ENCODE measurements around the gene CASP9.
A peak's percentile ranks its signal among the peaks of the same experiment; 100 is the strongest.
"Not testable (repeated sequence)": the region's sequence is repeated elsewhere in the genome, so short reads cannot be mapped to it uniquely, and the experiment has no call there.

Gene CASP9

DNA sequence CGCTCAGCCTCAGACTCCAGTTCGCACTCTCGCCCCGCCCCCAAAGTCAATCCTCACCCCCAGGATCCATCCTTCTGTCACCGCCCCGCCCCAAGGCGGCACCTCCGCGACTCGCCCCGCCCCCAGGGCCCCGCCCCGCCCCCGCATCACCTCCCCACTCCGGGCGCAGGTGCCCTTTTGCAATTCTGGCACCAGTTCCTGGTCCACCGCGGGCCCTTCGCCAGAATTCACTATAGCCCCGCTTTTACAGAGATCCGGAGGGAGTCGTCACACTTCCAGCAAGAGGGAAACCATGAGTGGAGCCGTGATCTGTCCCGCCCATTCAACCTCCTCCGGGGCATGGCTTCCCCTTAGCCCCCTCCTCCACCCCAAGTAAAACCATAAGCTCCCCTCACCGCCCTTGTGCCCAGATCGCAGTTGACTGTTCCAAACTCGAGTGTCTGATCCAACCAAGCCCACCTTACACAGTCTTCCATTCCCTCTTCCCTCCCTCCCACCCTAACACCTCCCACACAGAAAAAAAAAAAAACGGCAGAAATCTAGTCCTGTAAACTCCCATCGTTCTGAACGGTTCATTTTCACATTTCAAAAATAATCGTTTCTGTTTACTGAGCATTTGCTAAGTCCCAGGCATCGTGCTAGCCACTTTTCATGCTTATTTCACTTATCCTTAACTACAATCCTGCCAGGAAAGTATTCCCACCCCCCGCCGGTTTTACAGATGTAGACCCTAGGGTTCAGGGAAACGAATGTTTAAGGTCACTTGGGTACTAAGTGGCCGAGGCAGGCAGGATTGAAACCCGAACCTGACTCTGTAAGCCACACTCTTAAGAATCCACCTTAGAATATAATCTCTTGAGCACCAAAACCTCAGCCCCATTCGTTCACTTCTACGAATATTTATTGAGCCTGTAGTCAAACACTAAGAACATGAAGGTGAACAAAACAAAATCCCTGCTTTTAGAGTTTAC, 1.3 kb upstream of the CASP9 start:
- DNase-seq (ENCODE audit: low spot score): no peak

DNA sequence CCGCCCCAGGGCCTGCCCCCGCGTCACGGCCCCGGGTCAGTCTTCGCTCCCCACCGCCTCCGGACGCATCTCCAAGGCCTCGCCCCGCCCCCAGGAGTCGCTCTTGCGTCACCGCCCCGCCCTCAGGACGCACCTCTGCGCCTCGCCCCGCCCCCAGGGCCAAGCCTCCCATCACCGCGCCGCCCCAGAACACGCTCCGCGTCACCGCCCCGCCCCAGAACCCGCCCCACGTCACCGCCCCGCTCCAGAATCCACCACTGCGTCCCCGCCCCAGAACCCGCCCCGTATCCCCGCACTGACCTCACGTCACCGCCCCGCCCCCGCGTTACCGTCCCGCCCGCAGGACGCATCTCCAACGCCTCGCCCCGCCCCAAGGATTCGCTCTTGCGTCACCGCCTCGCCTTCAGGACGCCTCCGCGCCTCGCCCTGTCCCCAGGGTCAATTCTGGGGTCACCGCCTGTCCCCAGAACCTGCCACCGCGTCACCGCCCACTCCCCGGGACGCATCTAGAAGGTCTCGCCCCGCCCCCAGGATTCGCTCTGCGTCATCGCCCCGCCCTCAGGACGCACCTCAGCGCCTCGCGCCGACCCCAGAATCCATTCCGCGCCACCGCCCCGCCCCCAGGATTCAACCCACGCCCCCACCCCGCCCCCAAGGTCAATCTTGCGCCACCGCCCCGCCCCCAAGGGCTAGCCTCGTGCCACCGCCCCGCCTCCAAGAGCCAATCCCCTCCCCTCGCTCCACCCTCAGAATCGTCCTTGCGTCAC, 451 bp upstream of the CASP9 start:
- peak; percentile 100 for DNase-seq (ENCODE audit: low spot score)

DNA sequence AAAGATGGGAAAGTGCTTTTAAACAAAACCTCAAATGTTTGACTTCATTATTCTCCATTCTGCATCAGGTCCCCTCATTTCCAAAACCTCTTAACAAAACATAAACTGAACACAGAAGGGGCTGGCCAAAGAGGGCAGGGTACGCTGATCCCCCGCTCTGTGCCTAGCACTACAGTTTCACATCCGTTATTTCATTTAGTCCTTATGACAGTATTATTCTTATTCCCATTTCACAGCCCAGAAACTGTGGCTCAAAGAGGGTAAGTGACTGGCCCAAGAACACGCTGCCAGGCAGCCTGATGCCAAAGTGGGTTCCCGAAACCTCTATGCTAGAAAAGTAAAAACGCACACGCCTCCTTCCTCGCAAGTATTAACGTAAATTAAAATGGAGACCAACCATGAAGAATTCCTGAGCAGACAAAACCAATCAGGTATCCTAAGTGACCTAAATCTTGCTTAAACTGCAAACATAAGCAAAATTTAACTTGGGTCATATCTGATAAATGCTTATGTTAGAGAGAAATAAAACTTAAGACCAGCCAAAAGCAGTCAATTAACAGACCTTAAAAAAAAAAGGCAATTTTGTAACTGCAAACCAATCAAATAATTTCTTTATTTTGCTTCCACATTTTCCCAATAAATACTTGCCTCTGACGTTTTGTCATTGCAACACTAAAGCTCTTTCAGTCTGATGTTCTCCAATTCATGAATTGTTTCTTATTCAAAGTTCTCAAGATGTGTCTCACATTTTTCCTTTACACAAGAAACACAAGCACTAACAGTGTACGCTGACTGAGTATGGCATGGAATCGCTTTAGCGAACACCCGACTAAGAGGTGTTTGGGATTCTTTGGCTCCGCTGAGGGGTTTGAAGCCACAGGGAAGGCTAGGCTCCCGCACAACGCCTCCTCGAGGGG, 653 bp downstream of the CASP9 start:
- DNase-seq (ENCODE audit: low spot score): no peak

DNA sequence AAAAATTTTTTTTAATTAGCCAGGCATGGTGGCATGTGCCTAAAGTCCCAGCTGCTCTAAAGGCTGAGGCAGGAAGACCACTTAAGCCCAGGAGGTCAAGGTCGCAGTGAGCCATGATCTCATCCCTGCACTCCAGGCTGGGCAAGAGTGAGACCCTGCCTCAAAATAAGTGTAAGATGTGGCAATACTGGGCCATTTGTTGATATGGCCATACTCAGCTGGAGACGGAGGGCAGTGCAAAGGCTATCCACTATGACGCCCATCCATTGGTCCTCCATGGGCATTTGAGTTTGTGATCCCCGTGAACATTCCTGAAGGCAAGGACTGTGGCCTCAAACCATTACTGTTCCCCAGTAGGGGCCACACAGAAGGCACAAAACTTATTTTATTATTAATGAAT, 1.5 kb downstream of the CASP9 start:
- no peak for DNase-seq (ENCODE audit: low spot score)

DNA sequence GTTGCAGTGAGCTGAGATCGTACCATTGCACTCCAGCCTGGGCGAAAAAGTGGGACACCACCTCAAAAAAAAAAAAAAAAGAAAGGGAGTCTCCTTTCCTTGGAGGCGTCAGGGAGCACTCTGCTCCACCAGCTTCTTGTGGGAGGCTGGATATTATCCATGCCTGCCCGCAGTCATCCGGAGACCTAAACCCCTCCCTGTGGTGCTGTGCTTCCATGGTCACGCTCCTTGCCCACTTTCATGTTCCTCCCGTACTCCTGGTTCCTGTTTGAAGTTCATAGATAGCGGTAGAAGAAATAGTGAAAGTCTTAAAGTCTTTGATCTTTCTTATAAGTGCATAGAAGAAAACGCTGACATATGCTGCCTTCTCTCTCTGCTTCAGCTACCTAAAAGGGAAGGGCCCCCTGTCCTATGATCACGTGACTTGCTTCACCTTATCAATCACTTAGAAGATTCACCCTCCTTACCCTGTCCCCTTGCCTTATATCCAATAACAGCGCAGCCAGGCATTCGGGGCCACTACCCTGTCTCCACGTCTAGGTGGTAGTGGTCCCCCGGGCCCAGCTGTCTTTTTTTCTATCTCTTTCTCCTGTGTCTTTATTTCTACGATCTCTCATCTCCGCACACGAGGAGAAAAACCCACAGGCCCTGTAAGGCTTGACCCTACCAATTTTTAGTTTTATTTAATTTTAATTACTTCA, 2.7 kb downstream of the CASP9 start:
- DNase-seq (ENCODE audit: low spot score): not testable (repeated sequence)

DNA sequence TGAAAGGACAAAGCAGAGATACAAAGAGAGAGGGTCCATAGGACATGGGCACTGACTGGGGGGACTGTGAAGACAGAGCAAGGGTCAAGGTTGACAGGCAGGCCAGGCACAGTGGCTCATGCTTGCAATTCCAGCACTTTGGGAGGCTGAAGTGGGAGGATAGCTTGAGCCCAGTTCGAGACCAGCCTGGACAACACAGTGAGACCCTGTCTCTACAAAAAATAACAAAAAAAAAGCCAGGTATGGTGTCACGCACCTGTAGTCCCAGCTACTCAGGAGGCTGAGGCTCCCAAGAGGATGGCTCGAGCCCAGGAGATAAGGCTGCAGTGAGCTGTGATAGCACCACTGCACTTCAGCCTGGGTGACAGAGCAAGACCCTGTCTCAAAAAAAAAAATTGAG, 4.4 kb downstream of the CASP9 start:
- DNase-seq (ENCODE audit: low spot score): no peak

DNA sequence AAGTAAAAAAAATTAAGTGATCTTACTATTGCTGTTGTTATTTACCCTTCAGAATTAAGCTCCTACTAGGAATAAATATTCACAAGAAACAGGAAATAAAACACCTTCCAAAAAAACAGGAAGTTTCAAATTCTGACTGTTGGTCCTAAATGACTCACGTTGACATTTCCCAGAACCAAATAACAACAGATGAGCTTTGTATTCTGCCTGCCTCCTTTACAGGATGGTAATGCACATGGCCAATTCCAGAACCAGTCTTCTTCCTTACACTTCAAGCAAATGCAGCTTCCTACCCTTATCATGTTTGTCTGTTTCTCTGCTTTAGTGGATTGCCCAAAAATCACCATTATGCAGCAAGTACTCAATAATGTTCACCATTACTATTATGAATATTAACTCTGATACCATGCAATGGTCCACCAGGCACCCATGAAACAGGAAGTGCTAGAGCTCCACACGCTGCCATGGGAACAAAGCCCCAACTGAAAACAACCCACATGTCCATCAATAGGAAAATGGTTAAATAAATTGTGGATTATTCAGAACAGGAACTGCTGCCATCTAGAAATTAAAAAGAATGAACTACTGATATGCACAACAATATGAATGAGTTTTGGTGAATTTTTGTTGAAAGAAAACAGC, 8.9 kb downstream of the CASP9 start:
- DNase-seq (ENCODE audit: low spot score): no peak

DNA sequence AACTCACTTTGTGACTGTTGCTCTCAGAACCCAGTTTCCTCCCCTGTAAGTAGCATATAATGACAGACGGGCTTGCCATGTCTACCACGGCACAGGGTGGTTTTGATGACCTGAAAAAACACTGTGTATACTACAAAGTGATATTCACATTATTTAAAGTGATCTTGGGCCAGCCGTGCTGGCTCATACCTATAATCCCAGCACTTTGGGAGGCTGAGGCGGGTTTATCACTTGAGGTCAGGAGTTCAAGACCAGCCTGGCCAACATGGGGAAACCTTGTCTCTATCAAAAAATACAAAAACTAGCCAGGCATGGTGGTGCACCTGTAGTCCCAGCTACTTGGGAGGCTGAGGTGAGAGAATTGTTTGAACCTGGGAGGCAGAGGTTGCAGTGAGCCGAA, 9.5 kb downstream of the CASP9 start:
- not testable (repeated sequence) for DNase-seq (ENCODE audit: low spot score)

DNA sequence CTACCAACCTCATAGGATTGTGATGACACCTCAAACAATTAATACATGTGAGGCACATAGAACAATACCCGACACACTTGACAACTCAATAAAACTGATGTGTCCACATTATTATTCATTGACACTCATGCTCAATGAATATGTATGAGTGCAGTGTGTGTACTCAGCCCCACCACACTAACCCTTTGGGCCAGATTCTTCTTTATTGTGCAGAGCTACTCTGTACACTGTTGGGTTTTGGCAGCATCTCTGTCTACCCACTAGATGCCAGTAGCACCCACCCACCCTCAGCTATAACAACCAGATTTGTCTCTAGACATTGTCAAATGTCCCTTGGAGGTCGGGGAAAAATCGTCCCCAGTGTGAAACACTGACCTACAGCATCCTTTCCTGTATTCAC, 10.1 kb downstream of the CASP9 start:
- DNase-seq (ENCODE audit: low spot score): no peak

DNA sequence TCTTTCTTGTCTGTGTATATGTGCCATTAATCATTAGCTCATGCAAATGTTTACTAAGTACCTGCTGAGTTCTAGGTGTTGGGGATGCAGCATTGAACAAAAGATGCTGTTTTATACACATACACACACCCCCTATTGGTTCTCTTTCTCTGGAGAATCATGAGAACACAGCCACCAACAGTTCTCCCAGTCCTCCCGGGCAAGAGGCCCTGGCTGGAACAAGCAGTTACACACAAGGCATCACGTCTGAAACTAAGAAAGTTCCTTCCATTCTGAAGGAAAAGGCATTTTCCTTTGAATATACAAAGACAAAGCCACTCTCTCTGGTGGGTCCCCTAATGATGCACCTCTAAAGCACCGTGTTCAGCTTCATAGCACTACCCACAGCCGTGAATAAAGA, 10.8 kb downstream of the CASP9 start:
- no peak for DNase-seq (ENCODE audit: low spot score)

DNA sequence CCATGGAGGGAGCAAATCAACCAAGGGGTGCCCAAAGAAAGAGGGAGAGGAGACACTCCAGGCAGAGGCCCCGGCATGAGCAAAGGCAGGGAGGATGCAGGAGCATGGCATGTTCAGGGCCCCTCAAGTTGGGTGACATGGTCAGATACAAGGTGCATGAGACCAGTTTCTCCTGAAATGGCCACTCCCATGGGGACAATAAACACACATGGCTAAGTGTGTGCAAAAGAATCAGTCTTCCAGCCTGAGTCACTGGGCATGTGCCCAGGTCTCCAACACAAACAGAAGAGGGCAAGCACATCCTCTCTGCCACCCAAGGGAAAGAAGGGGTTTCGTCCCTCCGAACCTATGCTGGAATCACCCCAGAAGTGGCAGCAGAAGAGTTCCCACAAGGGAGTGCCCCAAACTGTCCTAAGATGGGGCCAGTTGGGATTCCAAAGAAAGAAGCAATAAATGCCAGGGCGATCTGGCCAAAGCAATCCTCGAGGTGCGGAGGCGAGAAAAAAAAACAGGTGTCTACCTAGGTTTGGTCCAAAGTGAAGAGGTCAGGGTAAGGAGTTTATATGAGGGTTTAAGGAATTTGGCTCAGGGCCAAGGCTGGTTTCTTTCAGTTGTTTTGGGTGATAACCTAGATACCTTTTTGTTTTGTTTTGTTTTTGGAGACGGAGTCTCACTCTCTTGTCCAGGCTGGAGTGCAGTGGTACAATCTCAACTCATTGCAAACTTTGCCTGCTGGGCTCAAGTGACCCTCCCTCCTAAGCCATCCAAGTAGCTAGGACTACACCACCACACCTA, 13.2 kb downstream of the CASP9 start:
- DNase-seq (ENCODE audit: low spot score): no peak

DNA sequence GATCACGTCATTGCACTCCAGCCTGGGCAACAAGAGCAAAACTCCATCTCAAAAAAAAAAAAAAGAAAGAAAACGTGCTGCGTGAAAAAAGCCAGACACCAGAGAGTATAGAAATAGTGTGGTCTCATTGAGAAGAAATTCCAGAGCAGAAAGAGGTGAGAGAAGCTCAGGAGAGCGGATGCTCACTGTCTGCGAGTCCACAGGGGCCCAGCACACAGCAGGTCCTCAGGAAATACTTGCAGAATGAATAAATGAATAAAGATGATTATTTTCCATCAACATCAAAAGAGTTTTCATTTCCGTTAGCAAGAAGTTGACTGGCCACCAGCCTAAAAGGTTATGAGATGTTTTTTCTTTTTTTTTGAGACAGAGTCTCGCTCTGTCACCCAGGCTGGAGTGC, 14.4 kb downstream of the CASP9 start:
- DNase-seq (ENCODE audit: low spot score): no peak

DNA sequence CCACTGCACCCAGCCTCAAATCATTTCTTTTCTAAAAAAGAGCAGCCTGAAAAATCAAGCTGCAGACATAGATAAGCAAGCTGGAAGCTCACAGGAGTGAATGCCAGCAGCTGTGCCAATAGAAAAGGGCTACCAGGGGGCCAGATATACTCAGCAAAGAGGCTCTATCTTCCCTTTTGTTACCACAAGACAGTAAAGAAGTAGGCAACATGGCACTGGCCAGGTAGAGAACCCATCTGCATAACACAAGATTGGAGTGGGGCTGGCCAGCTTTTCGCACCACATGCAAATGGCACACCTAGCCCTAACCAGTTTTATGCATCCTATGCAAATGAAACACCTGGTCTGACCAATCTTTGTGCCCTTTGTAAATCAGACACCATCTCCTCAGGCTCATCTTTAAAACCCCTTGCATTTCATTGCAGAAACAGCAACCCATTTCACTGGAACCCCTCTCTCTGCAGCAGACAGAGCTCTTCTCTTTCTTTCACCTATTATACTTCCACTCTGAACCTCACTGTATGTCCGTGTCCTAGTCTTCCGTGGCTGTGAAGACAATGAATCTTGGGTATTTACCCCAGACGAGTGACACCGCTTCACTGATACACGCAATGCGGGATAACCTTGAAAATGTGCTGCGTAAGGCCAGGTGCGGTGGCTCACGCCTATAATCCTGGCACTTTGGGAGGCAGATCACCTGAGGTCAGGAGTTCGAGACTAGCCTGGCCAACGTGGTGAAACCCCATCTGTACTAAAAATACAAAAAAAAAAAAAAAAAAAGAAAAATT, 15.1 kb downstream of the CASP9 start:
- DNase-seq (ENCODE audit: low spot score): no peak

DNA sequence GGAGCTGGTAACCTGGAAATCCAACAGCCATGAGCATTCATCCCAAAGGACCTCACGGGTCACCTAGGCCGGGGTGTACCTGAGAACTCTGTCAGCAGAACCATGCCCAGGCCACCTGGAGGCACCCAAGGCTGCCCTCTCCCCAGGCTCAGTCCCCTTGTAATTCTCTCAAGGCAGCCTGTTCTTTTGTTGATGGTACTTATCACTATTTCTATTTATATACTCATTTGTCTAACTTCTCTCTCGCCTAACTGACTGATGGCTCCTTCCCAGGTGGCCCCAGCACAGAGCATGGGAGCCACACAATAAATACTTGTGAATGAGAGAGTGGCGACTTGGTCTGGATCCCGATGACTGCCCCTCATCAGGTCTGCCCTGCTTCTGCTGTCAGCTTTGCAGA, 16.7 kb downstream of the CASP9 start:
- no peak for DNase-seq (ENCODE audit: low spot score)

DNA sequence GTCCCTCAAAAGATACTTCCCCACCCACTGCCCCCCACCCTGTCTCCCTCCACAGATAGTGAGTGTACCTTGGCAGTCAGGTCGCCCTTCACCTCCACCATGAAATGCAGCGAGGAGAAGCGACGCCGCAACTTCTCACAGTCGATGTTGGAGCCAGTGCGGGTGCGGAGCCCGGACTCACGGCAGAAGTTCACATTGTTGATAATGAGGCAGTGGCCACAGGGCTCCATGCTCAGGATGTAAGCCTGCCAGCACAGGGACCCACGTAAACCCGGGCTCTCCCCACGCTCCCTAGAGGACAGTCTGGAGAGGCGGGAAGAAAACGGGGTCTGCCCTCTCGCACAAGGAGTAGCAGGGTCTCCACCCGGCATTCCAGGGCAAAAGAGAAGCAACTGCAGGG, 17.2 kb downstream of the CASP9 start:
- DNase-seq (ENCODE audit: low spot score): no peak

DNA sequence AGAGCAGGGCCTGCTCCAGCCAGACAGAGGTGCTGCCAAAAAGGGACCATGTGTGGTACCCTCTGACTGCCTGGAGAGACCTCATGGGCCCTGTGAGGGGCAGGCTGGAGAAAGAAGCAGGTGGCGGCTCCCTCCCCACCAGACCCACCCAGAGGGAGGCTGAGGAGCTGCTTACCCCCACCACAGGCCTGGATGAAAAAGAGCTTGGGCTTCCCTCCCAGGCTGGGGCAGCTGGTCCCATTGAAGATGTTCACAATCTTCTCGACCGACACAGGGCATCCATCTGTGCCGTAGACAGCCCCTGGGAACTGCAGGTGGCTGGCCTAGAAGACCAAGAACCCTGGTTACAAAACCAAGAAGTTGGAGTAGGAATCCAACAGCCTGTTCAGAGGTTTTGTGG, 19.6 kb downstream of the CASP9 start:
- no peak for DNase-seq (ENCODE audit: low spot score)

DNA sequence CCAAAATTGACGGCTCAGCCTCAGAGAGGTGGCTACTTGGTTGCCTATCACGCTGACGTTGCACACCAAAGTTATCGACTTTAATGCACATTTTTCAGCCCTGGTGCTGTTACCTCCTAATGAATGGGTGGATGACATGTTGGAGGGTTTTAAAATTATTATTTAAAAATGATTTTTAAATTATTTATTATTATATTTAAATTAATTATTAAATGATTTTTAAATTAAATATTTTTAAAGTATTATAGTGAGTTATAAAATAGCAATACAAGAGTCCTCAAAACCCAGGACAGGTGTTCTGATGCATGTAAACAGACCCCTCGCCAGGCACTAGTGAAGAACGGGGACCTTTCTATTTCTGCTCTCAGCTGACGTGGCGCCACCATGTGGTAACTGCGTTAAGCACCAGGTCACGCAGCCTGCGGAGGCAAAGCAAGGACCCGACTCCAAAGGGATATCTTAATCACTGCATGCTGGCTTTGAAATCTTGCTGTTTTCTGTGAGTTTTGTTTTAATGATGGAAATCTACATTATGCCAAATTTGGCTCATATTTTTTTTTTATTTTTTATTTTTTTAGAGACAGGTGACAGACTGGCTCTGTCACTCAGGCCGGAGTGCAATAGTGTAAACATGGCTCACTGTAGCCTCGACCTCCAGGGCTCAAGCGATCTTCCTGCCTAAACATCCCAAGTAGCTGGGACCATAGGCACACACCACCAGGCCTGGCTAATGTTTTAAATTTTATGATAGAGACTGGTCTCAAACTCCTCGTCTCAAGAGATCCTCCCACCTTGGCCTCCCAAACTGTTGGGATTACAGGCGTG, 22.6 kb downstream of the CASP9 start:
- peak; percentile 74 for DNase-seq (ENCODE audit: low spot score)
